Cardiac fibroblast (primary cell): Measurements from ENCODE around the gene OAF.

Source experiments
- DNase-seq, 2 donors: peaks; one replicate each; pipeline versions ENCODE4 v3.0.0 to v3.0.0-alpha.2; 2010; ENCODE audit warnings: low read depth in 2 of 2
- H3K4me3 ChIP-seq, 2 donors: replicated peaks in 1 of 2; 1 replicate in 1 of 2; 2 replicates in 1 of 2; pipeline ENCODE4 v1.5.1; 2011; ENCODE audit warnings: low read depth in 2 of 2, low read length in 2 of 2, mild to moderate bottlenecking in 2 of 2, moderate library complexity in 1 of 2
- CTCF ChIP-seq: IDR thresholded peaks from one replicate; pipeline ENCODE4 v1.5.1; 2011; ENCODE audit warnings: low read depth, mild to moderate bottlenecking, low read length, inconsistent platforms

The OAF gene

GRCh38 chr11:120197251-120197891 is 13.5 kb upstream of the OAF start:
- H3K4me3 ChIP-seq: no peak overlapping the region
- no peak for TF ChIP-seq CTCF

DNA sequence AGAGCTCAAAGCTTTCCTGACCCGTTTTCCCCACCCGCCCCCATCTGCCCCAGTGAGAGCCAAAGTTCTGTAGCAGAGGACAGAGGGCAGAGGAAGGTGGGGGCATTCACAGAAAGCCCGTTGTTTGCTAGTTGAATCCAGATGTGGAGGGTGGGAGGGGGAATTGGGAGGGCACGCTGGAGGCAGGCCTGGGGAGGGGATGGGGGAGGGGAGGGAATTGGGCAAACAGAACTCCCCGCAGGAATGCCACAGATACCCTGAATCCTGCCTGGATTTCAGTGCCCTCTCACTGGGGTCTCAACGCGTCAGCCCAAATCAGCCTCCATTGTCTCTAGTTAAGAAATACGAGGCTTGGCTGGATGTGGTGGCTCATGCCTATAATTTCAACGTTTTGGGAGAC is 12.9 kb upstream of the OAF start:
- no peak for DNase-seq
- TF ChIP-seq CTCF: no peak
- no peak overlapping the region for H3K4me3 ChIP-seq

More at GRCh38 chr11:120197251-120197891, 13.5 kb upstream of the OAF start:
- no peak for DNase-seq

GRCh38 chr11:120198403-120198786 is 12.4 kb upstream of the OAF start:
- TF ChIP-seq CTCF: no peak
- no peak for DNase-seq
- H3K4me3 ChIP-seq: no peak overlapping the region

GRCh38 chr11:120198787-120199469 is 11.9 kb upstream of the OAF start:
- DNase-seq: no peak
- no peak for TF ChIP-seq CTCF
- H3K4me3 ChIP-seq: no peak overlapping the region

DNA sequence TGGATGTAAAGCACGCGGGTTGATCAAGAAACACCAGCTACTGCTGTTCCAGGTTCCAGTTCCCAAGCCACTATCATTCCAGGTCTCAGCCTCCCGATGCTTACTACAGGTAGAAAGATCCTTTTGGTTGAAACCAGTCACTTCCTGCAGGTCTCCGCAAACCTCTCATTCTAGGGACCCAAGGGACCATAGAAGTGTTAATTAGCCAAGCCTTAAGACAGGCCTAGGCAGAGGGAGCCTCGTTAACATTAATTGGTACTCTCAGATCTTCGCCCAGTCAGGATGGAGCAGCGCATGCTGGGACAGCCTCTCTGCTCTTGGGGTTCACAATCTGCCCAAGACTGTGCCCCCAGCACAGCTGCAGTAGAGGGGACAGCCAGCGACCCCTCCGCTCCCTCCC is 11.2 kb upstream of the OAF start:
- no peak overlapping the region for H3K4me3 ChIP-seq
- DNase-seq: no peak
- no peak for TF ChIP-seq CTCF

- TF ChIP-seq CTCF: no peak
- no peak overlapping the region for H3K4me3 ChIP-seq
- DNase-seq: no peak
Measured at GRCh38 chr11:120200677-120201076, 10.2 kb upstream of the OAF start.
